GM19455 (cell line): ENCODE measurements around the gene LRIG2.
"Not testable (repeated sequence)": the region's sequence is repeated elsewhere in the genome, so short reads cannot be mapped to it uniquely, and the experiment has no call there.

ENCODE experiments used
- ATAC-seq: cut with Tn5 transposase; IDR thresholded peaks from one replicate; pipeline ENCODE4 v1.9.1; 2021; ENCODE audit not compliant: unreplicated experiment

Gene LRIG2

GRCh38 chr1:113125517-113125916, 52.5 kb downstream of the LRIG2 start:
- no peak for ATAC-seq

GRCh38 chr1:113126207-113126606, 53.2 kb downstream of the LRIG2 start:
- no peak for ATAC-seq

GRCh38 chr1:113128116-113128515, 55.1 kb downstream of the LRIG2 start:
- ATAC-seq, result no peak

GRCh38 chr1:113129529-113130185, 56.7 kb downstream of the LRIG2 start:
- no peak for ATAC-seq

GRCh38 chr1:113133038-113133437, 60.0 kb downstream of the LRIG2 start:
- ATAC-seq, result no peak

- ATAC-seq, result no peak
Measured at GRCh38 chr1:113133759-113134158, 60.8 kb downstream of the LRIG2 start.

- ATAC-seq, result no peak
Measured at GRCh38 chr1:113135460-113135859, 62.5 kb downstream of the LRIG2 start.

- no peak for ATAC-seq
Measured at GRCh38 chr1:113136476-113136875, 63.5 kb downstream of the LRIG2 start.

- ATAC-seq, result no peak
Measured at GRCh38 chr1:113137563-113137962, 64.6 kb downstream of the LRIG2 start.

- no peak for ATAC-seq
Measured at GRCh38 chr1:113138778-113139177, 65.8 kb downstream of the LRIG2 start.

- no peak for ATAC-seq
Measured at GRCh38 chr1:113140176-113140575, 67.2 kb downstream of the LRIG2 start.

GRCh38 chr1:113140588-113141446, 67.8 kb downstream of the LRIG2 start:
- ATAC-seq, result peak; percentile 80

- ATAC-seq, result no peak
Measured at GRCh38 chr1:113141650-113142473, 68.9 kb downstream of the LRIG2 start.

GRCh38 chr1:113142791-113143190, 69.8 kb downstream of the LRIG2 start:
- ATAC-seq, result no peak

GRCh38 chr1:113146242-113147072, 73.5 kb downstream of the LRIG2 start:
- ATAC-seq, result no peak

GRCh38 chr1:113147073-113147625, 74.2 kb downstream of the LRIG2 start:
- ATAC-seq, result no peak

GRCh38 chr1:113147826-113148225, 74.8 kb downstream of the LRIG2 start:
- ATAC-seq, result no peak

- not testable (repeated sequence) for ATAC-seq
Measured at GRCh38 chr1:113150494-113150893, 77.5 kb downstream of the LRIG2 start.

GRCh38 chr1:113153116-113153803, 80.3 kb downstream of the LRIG2 start:
- no peak for ATAC-seq

- ATAC-seq, result no peak
Measured at GRCh38 chr1:113156368-113156767, 83.4 kb downstream of the LRIG2 start.
